ENCODE results near the gene CDS2.

DNA sequence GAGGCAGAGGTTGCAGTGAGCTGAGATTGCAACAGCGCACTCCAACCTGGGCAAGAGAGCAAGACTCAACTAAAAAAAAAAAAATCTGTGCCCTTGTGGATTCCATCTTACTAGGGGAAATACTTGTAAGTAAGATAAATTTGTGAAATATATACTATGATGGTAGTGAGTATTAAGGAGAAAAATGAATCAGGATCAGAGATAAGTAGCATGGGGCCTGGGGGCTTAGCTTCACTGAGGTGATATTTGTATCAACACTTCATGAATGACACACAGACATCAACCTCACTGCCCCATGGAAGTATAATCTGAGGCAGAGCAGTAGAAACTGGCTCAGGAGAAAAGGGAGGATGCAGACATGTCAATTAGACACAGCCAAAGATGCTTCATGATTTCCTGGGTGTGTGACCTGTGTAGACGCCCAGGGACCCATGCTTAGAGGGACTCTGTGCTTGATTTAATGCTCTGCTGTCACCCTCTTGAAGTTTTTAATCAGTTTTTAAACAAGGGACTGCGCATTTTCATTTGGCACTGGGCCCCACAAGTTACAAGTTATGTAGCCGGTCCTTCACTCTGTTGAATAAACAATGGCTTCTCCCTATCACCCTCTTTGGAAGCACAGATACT is 48.9 kb upstream of the CDS2 start:
- TF ChIP-seq ZNF10 (tag by site-specific recombination; IDR thresholded peaks at IDR 0.05) (no peak), ZNF768 (tag by site-specific recombination; IDR thresholded peaks at IDR 0.05) (no peak), CTCF (tag by site-specific recombination; IDR thresholded peaks at IDR 0.05) (no peak), ZNF138 (tag by site-specific recombination; IDR thresholded peaks at IDR 0.05; ENCODE audit: borderline replicate concordance) (no peak), ZNF121 (tag by site-specific recombination; IDR thresholded peaks at IDR 0.05) (no peak), ZNF664 (tag by site-specific recombination; IDR thresholded peaks at IDR 0.05) (no peak), ZNF2 (tag by site-specific recombination; IDR thresholded peaks at IDR 0.05) (no peak), ZNF426 (tag by site-specific recombination; IDR thresholded peaks at IDR 0.05) (no peak), SP3 (tag by site-specific recombination; IDR thresholded peaks at IDR 0.05) (no peak), ZNF274 (IDR thresholded peaks at IDR 0.05; ENCODE audit: low read length) (no peak), ZNF274 (tag by site-specific recombination; IDR thresholded peaks at IDR 0.05; ENCODE audit: borderline replicate concordance) (no peak), MYNN (tag by site-specific recombination; IDR thresholded peaks at IDR 0.05; ENCODE audit: borderline replicate concordance) (no peak)

Measured in HEK293 (cell line).